Activated gamma-delta T cell treated with anti-CD3 and anti-CD28 coated beads, Interleukin-2, amount 50 U/mL, for 16 hours (primary cell): Measurements from ENCODE around the gene DGAT2L6.

Experiments
- DNase-seq: peaks from one replicate; pipeline ENCODE4 v3.0.0-alpha.2; 2020; ENCODE audit warnings: low read depth

Gene DGAT2L6

GRCh38 chrX:70176938-70177533, at the start of gene DGAT2L6:
DGAT2L6 (plus strand) TSS chrX:70177483; CDS start chrX:70177583, 100 bp downstream.
- DNase-seq = no peak

- no peak for DNase-seq
Measured at GRCh38 chrX:70128071-70128470, 49.2 kb upstream of the DGAT2L6 start.

- DNase-seq = no peak
Measured at GRCh38 chrX:70129816-70130215, 47.5 kb upstream of the DGAT2L6 start.

- no peak for DNase-seq
Measured at GRCh38 chrX:70132224-70132623, 45.1 kb upstream of the DGAT2L6 start.

- no peak for DNase-seq
Measured at GRCh38 chrX:70132877-70133302, 44.4 kb upstream of the DGAT2L6 start.

GRCh38 chrX:70133303-70134115, 43.8 kb upstream of the DGAT2L6 start, which contains the start of gene IGBP1:
IGBP1 (plus strand) TSS chrX:70133447; CDS start chrX:70133948, 501 bp downstream.
- peak; percentile 61 for DNase-seq

- no peak for DNase-seq
Measured at GRCh38 chrX:70134116-70134477, 43.2 kb upstream of the DGAT2L6 start.

GRCh38 chrX:70138622-70139021, 38.7 kb upstream of the DGAT2L6 start:
- DNase-seq = no peak

GRCh38 chrX:70139736-70140135, 37.5 kb upstream of the DGAT2L6 start:
- no peak for DNase-seq

- no peak for DNase-seq
Measured at GRCh38 chrX:70141373-70141772, 35.9 kb upstream of the DGAT2L6 start.

GRCh38 chrX:70166601-70167590, 10.4 kb upstream of the DGAT2L6 start:
- DNase-seq = no peak

- no peak for DNase-seq
Measured at GRCh38 chrX:70168238-70169188, 8.8 kb upstream of the DGAT2L6 start.

- DNase-seq = no peak
Measured at GRCh38 chrX:70169281-70169680, 8.0 kb upstream of the DGAT2L6 start.

- no peak for DNase-seq
Measured at GRCh38 chrX:70171624-70172023, 5.7 kb upstream of the DGAT2L6 start.

- no peak for DNase-seq
Measured at GRCh38 chrX:70172221-70172620, 5.1 kb upstream of the DGAT2L6 start.

GRCh38 chrX:70172964-70173363, 4.3 kb upstream of the DGAT2L6 start:
- DNase-seq = no peak

- no peak for DNase-seq
Measured at GRCh38 chrX:70174754-70175153, 2.5 kb upstream of the DGAT2L6 start.

GRCh38 chrX:70175338-70175737, 1.9 kb upstream of the DGAT2L6 start:
- DNase-seq = no peak

- DNase-seq = no peak
Measured at GRCh38 chrX:70183091-70183490, 5.8 kb downstream of the DGAT2L6 start.

GRCh38 chrX:70190225-70190624, 12.9 kb downstream of the DGAT2L6 start:
- DNase-seq = no peak
